GM06990 (cell line): Measurements from ENCODE around the gene MACROH2A1.
"Not testable (repeated sequence)": the region's sequence is repeated elsewhere in the genome, so short reads cannot be mapped to it uniquely, and the experiment has no call there.

Source experiments
- DNase-seq: peaks from one replicate; pipeline ENCODE4 v3.0.0-alpha.2; 2011; ENCODE audit not compliant: insufficient read length; ENCODE audit errors: extremely low read depth
- H3K27me3 ChIP-seq: replicated peaks from 2 replicates; pipeline ENCODE4 v1.6.0; 2011; ENCODE audit warnings: low read length; ENCODE audit not compliant: control insufficient read depth, insufficient read depth
- H3K36me3 ChIP-seq: 2 replicates; pipeline ENCODE4 v1.5.1; 2011; ENCODE audit warnings: low read length; ENCODE audit not compliant: control insufficient read depth, insufficient read depth
- H3K4me3 ChIP-seq: replicated peaks from 2 replicates; pipeline ENCODE4 v1.5.1; 2011; ENCODE audit warnings: low read depth, mild to moderate bottlenecking, control low read depth, low read length
- TF ChIP-seq, protein P1 (sequence below): IDR thresholded peaks from 2 replicates; pipeline ENCODE4 v1.5.1; 2011; ENCODE audit warnings: low read length, control low read depth, mild to moderate bottlenecking, inconsistent platforms; ENCODE audit not compliant: insufficient read depth, poor library complexity, severe bottlenecking

Gene MACROH2A1

DNA sequence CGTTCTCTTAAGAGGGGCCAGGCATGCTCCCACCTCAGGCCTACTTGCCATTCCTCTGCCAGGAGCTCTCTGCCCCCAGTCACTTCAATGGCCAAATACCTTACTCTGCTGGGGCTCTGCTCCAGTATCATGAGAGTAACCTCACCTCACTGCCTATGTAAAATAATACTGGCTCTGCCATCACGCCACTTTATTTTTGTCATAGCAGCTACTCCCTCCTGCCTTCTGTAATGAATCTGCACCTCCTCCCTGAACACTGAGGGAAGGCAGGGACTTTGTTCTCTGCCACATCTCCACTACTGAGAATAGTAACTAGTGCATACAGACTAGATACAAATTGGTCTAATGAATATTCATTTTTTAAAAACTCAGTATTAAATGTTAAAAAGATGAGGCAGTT is 33.8 kb downstream of the MACROH2A1 start:
- DNase-seq, result no peak
- H3K36me3 ChIP-seq, result peaks cover 25% of the 10 kb centered on the region
- no peaks in the 10 kb centered on the region for H3K27me3 ChIP-seq
- H3K4me3 ChIP-seq, result no peak overlapping the region
- TF ChIP-seq, protein P1, sequence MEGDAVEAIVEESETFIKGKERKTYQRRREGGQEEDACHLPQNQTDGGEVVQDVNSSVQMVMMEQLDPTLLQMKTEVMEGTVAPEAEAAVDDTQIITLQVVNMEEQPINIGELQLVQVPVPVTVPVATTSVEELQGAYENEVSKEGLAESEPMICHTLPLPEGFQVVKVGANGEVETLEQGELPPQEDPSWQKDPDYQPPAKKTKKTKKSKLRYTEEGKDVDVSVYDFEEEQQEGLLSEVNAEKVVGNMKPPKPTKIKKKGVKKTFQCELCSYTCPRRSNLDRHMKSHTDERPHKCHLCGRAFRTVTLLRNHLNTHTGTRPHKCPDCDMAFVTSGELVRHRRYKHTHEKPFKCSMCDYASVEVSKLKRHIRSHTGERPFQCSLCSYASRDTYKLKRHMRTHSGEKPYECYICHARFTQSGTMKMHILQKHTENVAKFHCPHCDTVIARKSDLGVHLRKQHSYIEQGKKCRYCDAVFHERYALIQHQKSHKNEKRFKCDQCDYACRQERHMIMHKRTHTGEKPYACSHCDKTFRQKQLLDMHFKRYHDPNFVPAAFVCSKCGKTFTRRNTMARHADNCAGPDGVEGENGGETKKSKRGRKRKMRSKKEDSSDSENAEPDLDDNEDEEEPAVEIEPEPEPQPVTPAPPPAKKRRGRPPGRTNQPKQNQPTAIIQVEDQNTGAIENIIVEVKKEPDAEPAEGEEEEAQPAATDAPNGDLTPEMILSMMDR, result no peak

DNA sequence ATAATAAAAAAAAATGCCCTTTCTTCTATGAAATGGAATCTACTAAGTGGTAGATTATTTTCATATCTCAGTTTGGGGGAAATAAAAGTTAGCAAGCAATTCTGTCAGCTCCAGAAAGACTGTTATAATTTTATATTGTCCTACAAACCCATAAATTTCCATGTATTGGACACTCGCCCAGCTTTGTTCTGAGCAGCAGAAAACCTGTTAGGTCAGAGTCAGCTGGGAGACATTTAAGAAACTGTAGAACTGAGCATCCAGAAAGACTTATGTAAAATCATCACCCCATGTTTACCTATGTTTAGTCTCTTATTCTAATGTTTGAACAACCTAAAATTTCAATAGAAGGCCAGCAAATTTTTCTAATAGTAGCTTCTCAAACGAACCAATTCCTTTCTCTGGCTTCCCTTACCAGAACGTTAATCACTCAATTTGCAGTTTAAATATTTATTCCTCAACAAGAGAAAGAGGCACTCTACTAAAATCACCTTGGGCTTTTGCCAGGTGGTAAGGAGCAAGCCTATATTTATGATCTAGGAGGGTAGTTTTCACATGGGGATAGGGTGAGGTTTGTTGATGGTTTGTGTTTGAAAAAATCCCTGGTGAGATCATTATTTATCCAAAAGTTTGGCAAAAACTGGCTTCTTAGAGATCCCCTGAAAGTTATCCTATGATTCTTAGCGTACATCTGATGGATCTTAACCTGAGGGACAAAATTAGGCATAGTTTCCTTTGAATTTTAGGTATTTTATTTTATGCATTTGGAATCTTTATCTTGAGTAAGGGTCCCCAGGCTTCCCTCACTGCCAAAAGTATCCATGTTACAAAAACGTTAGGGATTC is 34.4 kb downstream of the MACROH2A1 start:
- H3K27me3 ChIP-seq, result no peaks in the 10 kb centered on the region
- no peak for DNase-seq
- no peak overlapping the region for H3K4me3 ChIP-seq
- TF ChIP-seq, protein P1, result no peak
- peaks cover 20% of the 10 kb centered on the region for H3K36me3 ChIP-seq

DNA sequence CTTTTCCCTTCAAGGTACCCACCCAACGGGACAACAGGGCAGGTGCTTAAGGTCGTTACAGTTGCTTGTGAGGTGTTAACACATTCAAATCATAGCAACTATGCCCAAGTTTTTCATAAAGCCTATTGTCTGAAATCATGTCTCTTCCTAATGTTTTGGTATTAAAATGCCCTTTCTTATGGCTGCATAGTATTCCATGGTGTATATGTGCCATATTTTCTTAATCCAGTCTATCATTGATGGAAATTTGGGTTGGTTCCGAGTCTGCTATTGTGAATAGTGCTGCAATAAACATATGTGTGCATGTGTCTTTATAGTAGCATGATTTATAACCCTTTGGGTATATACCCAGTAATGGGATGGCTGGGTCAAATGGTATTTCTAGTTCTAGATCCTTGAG is 35.7 kb downstream of the MACROH2A1 start:
- not testable (repeated sequence) for DNase-seq, H3K27me3 ChIP-seq, H3K4me3 ChIP-seq
- H3K36me3 ChIP-seq, result peaks cover 11% of the 10 kb centered on the region

DNA sequence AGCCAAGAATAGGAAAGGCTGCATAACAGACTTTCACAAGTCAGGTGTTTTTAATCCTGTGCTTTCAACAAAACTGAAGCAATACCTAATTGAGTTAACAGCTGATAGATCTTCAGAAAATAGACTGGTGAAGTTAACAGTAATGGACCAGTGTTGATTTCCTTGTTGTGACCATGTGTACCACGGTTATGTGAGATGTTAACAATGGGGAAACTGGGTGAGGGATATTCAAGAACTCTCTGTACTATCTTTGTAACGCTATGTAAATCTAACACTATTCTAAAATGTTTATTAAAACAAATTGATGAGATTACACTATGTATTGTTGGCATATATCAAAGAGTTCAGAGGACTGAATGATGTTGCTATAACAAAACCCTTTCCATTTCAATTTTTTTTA is 36.9 kb downstream of the MACROH2A1 start:
- Histone ChIP-seq H3K27me3 (no peaks in the 10 kb centered on the region), H3K4me3 (no peak overlapping the region), H3K36me3 (peaks cover 6% of the 10 kb centered on the region)
- DNase-seq, result no peak
- TF ChIP-seq, protein P1, result no peak

DNA sequence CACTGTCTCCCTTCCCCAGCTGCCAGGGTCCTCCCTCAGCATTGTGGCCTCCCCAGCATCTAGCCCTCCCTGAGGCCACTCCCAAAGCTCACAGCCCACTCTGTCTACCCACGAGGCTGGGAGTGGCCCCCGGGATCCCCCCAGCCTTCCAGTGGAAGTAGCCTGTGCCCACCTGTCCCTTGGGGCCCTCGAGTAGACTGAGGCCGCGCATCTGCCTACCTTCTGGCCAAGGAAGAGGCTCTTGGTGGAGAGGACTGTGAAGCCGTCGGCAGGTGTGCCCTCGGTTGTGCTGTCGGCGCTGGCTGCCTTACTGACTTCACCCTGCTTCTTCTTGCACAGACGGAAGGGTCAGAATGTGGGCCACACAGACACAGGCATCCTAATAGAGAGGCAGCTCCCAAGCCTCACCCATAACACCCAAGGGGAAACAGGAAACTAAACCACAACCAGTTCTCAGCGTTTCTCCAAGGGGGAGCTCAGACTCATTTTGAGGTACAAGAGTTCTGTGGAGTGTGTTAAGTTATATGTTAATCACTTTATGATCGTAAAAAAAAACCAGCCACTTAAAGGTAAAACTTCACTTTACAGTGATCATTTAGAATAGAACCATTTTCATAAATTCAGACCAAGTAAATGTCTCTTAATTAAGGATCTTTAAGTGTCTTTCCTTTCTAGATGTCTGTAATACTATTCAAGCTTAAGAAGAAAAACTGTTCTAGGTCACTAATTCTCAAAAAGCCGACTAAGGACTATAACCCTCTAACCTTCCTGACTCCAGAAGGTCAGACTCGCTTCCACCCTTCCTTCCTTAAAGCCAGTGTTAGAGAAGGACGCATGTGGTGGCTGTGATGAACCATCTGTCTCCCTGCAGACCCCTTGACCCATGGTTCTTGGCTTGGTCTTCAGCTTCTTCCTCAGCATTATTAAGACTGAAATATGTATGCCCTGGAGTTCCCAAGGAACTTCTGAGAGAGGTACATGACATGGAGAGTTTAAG is 38.5 kb downstream of the MACROH2A1 start:
- DNase-seq, result no peak
- Histone ChIP-seq H3K36me3 (peaks cover 6% of the 10 kb centered on the region), H3K4me3 (no peak overlapping the region), H3K27me3 (no peaks in the 10 kb centered on the region)
- TF ChIP-seq, protein P1, result no peak
